AML-193 (cell line): ENCODE measurements around the gene MRPL4.
A peak's percentile ranks its signal among the peaks of the same experiment; 100 is the strongest.

Experiments
- DNase-seq, 2 experiments: peaks; one replicate each; lab custom pipeline; 2025; lab: John Stamatoyannopoulos, UW

Gene MRPL4

GRCh38 chr19:10251792-10252694 is at the start of gene MRPL4:
Gene MRPL4 (plus strand): TSS chr19:10252214. CDS start chr19:10252254, 40 bp downstream.
- peak; percentile 99 for DNase-seq

- DNase-seq, result no peak
These were observed 48.3 kb upstream of the MRPL4 start for GRCh38 chr19:10203686-10204085.

- no peak for DNase-seq
These were observed 46.4 kb upstream of the MRPL4 start for GRCh38 chr19:10205636-10206035.

GRCh38 chr19:10206226-10206885 is 45.7 kb upstream of the MRPL4 start:
- DNase-seq, result no peak

- no peak for DNase-seq
These were observed 45.0 kb upstream of the MRPL4 start for GRCh38 chr19:10207026-10207425.

GRCh38 chr19:10209315-10209714 is 42.7 kb upstream of the MRPL4 start:
- DNase-seq, result no peak

GRCh38 chr19:10211061-10211460 is 41.0 kb upstream of the MRPL4 start:
- no peak for DNase-seq

GRCh38 chr19:10211691-10212090 is 40.3 kb upstream of the MRPL4 start:
- DNase-seq, result no peak

GRCh38 chr19:10214784-10215183 is 37.2 kb upstream of the MRPL4 start:
- DNase-seq, result no peak

- DNase-seq, result no peak
These were observed 34.9 kb upstream of the MRPL4 start for GRCh38 chr19:10217085-10217484.

GRCh38 chr19:10219678-10220077 is 32.3 kb upstream of the MRPL4 start:
- DNase-seq, result peak; percentile 21 to 28

GRCh38 chr19:10220695-10221094 is 31.3 kb upstream of the MRPL4 start:
- DNase-seq, result no peak

GRCh38 chr19:10222201-10222890 is 29.7 kb upstream of the MRPL4 start:
- DNase-seq, result no peak

- no peak for DNase-seq
These were observed 28.4 kb upstream of the MRPL4 start for GRCh38 chr19:10223488-10224213.

GRCh38 chr19:10224337-10224736 is 27.7 kb upstream of the MRPL4 start:
- no peak for DNase-seq

- no peak for DNase-seq
These were observed 26.0 kb upstream of the MRPL4 start for GRCh38 chr19:10226021-10226375.

- DNase-seq, result no peak
These were observed 25.5 kb upstream of the MRPL4 start for GRCh38 chr19:10226376-10227025.

GRCh38 chr19:10227026-10227971 is 24.7 kb upstream of the MRPL4 start:
- no peak for DNase-seq

GRCh38 chr19:10228393-10228792 is 23.6 kb upstream of the MRPL4 start:
- DNase-seq, result peak in 1 of 2 experiments; percentile 11

- DNase-seq, result peak in 1 of 2 experiments; percentile 3
These were observed 23.1 kb upstream of the MRPL4 start for GRCh38 chr19:10228920-10229319.
